Measurements from ENCODE around the gene CGB2.
A peak's percentile ranks its signal among the peaks of the same experiment; 100 is the strongest.
"Not testable (repeated sequence)": the region's sequence is repeated elsewhere in the genome, so short reads cannot be mapped to it uniquely, and the experiment has no call there.

CGB2 gene

GRCh38 chr19:49014123-49014869, 17.4 kb upstream of the CGB2 start:
- no peak overlapping the region for H3K4me3 ChIP-seq (ENCODE audit: low read length)
- H3K9ac ChIP-seq (ENCODE audit: low read depth, low read length), result no peak overlapping the region
- no peak overlapping the region for H3K27ac ChIP-seq (ENCODE audit: low read length)
- H3K9me3 ChIP-seq (ENCODE audit: insufficient read depth, low read depth, low read length), result no peaks in the 10 kb centered on the region
- peaks cover 66% of the 10 kb centered on the region for H3K36me3 ChIP-seq (ENCODE audit: insufficient read depth, low read depth, low read length)
- peaks cover 23% of the 10 kb centered on the region for H3K27me3 ChIP-seq (ENCODE audit: insufficient read depth, low read length)
- no peaks in the 10 kb centered on the region; the same call in 1 of the 2 replicates for H3K4me1 ChIP-seq (ENCODE audit: insufficient read depth, low read length)

- no peak overlapping the region for H3K9ac ChIP-seq (ENCODE audit: low read depth, low read length)
- H3K4me3 ChIP-seq (ENCODE audit: low read length), result no peak overlapping the region
- no peaks in the 10 kb centered on the region; the same call in 1 of the 2 replicates for H3K4me1 ChIP-seq (ENCODE audit: insufficient read depth, low read length)
- peaks cover 60% of the 10 kb centered on the region for H3K36me3 ChIP-seq (ENCODE audit: insufficient read depth, low read depth, low read length)
- H3K27me3 ChIP-seq (ENCODE audit: insufficient read depth, low read length), result peaks cover 24% of the 10 kb centered on the region
- no peaks in the 10 kb centered on the region for H3K9me3 ChIP-seq (ENCODE audit: insufficient read depth, low read depth, low read length)
- no peak overlapping the region for H3K27ac ChIP-seq (ENCODE audit: low read length)
Observed at GRCh38 chr19:49014870-49015255, 16.8 kb upstream of the CGB2 start.

GRCh38 chr19:49016067-49016839, 15.4 kb upstream of the CGB2 start:
- Histone ChIP-seq H3K27me3 (ENCODE audit: insufficient read depth, low read length) (peaks cover 37% of the 10 kb centered on the region), H3K36me3 (ENCODE audit: insufficient read depth, low read depth, low read length) (peaks cover 49% of the 10 kb centered on the region), H3K4me3 (ENCODE audit: low read length) (no peak overlapping the region), H3K27ac (ENCODE audit: low read length) (no peak overlapping the region), H3K9ac (ENCODE audit: low read depth, low read length) (no peak overlapping the region), H3K4me1 (ENCODE audit: insufficient read depth, low read length) (no peaks in the 10 kb centered on the region; the same call in 1 of the 2 replicates), H3K9me3 (ENCODE audit: insufficient read depth, low read depth, low read length) (no peaks in the 10 kb centered on the region)

GRCh38 chr19:49017041-49017665, 14.5 kb upstream of the CGB2 start, which contains the start of gene LHB:
LHB (minus strand) TSS chr19:49017091; CDS start chr19:49017081, 10 bp downstream.
- no peak within 1 kb of the TSS for H3K27ac ChIP-seq (ENCODE audit: low read length)
- no peaks in the 10 kb centered on the region for H3K9me3 ChIP-seq (ENCODE audit: insufficient read depth, low read depth, low read length)
- no peak within 1 kb of the TSS; the same call in 1 of the 2 replicates for H3K9ac ChIP-seq (ENCODE audit: low read depth, low read length)
- H3K4me3 ChIP-seq (ENCODE audit: low read length), result peak within 1 kb of the TSS; percentile 50; the same call in 1 of the 2 replicates
- peaks cover 46% of the 10 kb centered on the region for H3K27me3 ChIP-seq (ENCODE audit: insufficient read depth, low read length)
- H3K4me1 ChIP-seq (ENCODE audit: insufficient read depth, low read length), result no peaks in the 10 kb centered on the region; the same call in 1 of the 2 replicates
- peaks cover 40% of the 10 kb centered on the region for H3K36me3 ChIP-seq (ENCODE audit: insufficient read depth, low read depth, low read length)

GRCh38 chr19:49017666-49018351, 13.9 kb upstream of the CGB2 start:
- H3K27me3 ChIP-seq (ENCODE audit: insufficient read depth, low read length), result peaks cover 47% of the 10 kb centered on the region
- H3K4me1 ChIP-seq (ENCODE audit: insufficient read depth, low read length), result no peaks in the 10 kb centered on the region; the same call in 1 of the 2 replicates
- H3K36me3 ChIP-seq (ENCODE audit: insufficient read depth, low read depth, low read length), result peaks cover 34% of the 10 kb centered on the region
- no peak overlapping the region for H3K27ac ChIP-seq (ENCODE audit: low read length)
- H3K9me3 ChIP-seq (ENCODE audit: insufficient read depth, low read depth, low read length), result no peaks in the 10 kb centered on the region
- H3K9ac ChIP-seq (ENCODE audit: low read depth, low read length), result no peak overlapping the region; the same call in 1 of the 2 replicates
- peak overlapping the region; percentile 50; the same call in 1 of the 2 replicates for H3K4me3 ChIP-seq (ENCODE audit: low read length)

- not testable (repeated sequence) for H3K9ac ChIP-seq (ENCODE audit: low read depth, low read length); H3K4me1 ChIP-seq (ENCODE audit: insufficient read depth, low read length)
- H3K4me3 ChIP-seq (ENCODE audit: low read length), result peak overlapping the region; percentile 50; the same call in 1 of the 2 replicates
Observed at GRCh38 chr19:49018388-49019241, 13.1 kb upstream of the CGB2 start.

GRCh38 chr19:49019242-49019932, 12.3 kb upstream of the CGB2 start:
- no peak overlapping the region for H3K27ac ChIP-seq (ENCODE audit: low read length)
- no peak overlapping the region for H3K9ac ChIP-seq (ENCODE audit: low read depth, low read length)
- peaks cover 21% of the 10 kb centered on the region for H3K36me3 ChIP-seq (ENCODE audit: insufficient read depth, low read depth, low read length)
- H3K9me3 ChIP-seq (ENCODE audit: insufficient read depth, low read depth, low read length), result no peaks in the 10 kb centered on the region
- no peaks in the 10 kb centered on the region; the same call in 1 of the 2 replicates for H3K4me1 ChIP-seq (ENCODE audit: insufficient read depth, low read length)
- peaks cover 47% of the 10 kb centered on the region for H3K27me3 ChIP-seq (ENCODE audit: insufficient read depth, low read length)
- H3K4me3 ChIP-seq (ENCODE audit: low read length), result no peak overlapping the region; the same call in 1 of the 2 replicates

More at GRCh38 chr19:49018388-49019241, 13.1 kb upstream of the CGB2 start:
- H3K27me3 ChIP-seq (ENCODE audit: insufficient read depth, low read length), result peaks cover 47% of the 10 kb centered on the region
- H3K27ac ChIP-seq (ENCODE audit: low read length); H3K9me3 ChIP-seq (ENCODE audit: insufficient read depth, low read depth, low read length): not testable (repeated sequence)
- H3K36me3 ChIP-seq (ENCODE audit: insufficient read depth, low read depth, low read length), result peaks cover 28% of the 10 kb centered on the region

GRCh38 chr19:49020342-49020741, 11.3 kb upstream of the CGB2 start:
- Histone ChIP-seq H3K36me3 (ENCODE audit: insufficient read depth, low read depth, low read length) (peaks cover 11% of the 10 kb centered on the region), H3K27ac (ENCODE audit: low read length) (no peak overlapping the region), H3K9ac (ENCODE audit: low read depth, low read length) (no peak overlapping the region), H3K9me3 (ENCODE audit: insufficient read depth, low read depth, low read length) (no peaks in the 10 kb centered on the region), H3K27me3 (ENCODE audit: insufficient read depth, low read length) (peaks cover 47% of the 10 kb centered on the region), H3K4me1 (ENCODE audit: insufficient read depth, low read length) (no peaks in the 10 kb centered on the region; the same call in 1 of the 2 replicates), H3K4me3 (ENCODE audit: low read length) (no peak overlapping the region)

GRCh38 chr19:49020931-49021895, 10.5 kb upstream of the CGB2 start:
- Histone ChIP-seq H3K9me3 (ENCODE audit: insufficient read depth, low read depth, low read length) (no peaks in the 10 kb centered on the region), H3K4me1 (ENCODE audit: insufficient read depth, low read length) (no peaks in the 10 kb centered on the region; the same call in 1 of the 2 replicates), H3K9ac (ENCODE audit: low read depth, low read length) (no peak overlapping the region), H3K27me3 (ENCODE audit: insufficient read depth, low read length) (peaks cover 47% of the 10 kb centered on the region), H3K4me3 (ENCODE audit: low read length) (no peak overlapping the region), H3K36me3 (ENCODE audit: insufficient read depth, low read depth, low read length) (peaks cover 2% of the 10 kb centered on the region; the same call in 1 of the 2 replicates), H3K27ac (ENCODE audit: low read length) (no peak overlapping the region)

Data from iPS-20b (cell line).